ENCODE measurements around the gene TTLL12. TPM values are rescaled to one million over a fixed set of nuclear protein-coding genes. Genes with fewer than 3 reads are reported as not detected.

Gene TTLL12
- total and polyA plus RNA-seq, 2 experiments from 2014 or later: 46.7 to 147 TPM

DNA sequence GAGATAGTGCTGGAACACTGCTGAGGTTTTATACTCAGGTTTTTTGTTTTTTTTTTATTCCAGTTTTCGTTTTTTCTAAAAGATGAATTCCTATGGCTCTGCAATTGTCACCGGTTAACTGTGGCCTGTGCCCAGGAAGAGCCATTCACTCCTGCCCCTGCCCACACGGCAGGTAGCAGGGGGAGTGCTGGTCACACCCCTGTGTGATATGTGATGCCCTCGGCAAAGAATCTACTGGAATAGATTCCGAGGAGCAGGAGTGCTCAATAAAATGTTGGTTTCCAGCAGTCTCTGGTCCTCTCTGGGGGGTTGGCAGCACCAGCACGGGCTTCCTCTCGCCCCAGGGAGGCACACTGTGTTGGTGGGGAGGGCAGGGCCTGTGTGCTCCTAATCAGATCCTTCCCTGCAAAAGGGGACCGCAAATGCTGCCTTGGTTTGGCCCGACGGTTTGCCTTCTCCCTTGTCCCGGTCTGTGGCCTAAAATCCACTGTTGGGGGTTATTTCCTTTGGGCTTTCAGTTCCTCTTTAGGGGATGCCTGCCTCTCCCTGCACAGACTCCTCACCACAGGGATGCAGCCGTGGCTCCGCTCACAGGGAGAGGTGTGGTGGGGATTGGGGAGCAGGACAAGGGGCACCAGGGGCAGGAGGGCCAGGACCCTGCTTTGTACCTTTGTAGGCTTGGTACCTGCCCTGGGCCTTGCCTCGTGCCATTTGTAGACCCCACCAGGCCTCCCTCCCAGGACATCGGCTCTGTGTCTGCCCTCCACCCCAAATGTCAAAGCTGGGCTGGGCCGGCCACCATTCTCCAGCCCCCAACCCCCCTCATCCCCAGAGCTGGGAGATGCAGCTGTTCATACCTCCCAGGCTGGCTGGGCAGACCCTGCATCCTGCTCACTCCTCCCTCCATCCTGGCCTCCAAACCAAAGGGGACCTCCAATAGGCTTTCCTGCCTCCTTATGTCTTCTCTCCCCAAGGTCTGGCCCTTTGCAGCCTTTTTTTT, 57.2 kb downstream of the TTLL12 start:
- no peak overlapping the region for H3K4me3 ChIP-seq
- H3K27me3 Mint-ChIP-seq (ENCODE audit: insufficient read depth, low read depth, poor library complexity): peaks cover 3% of the 10 kb centered on the region
- H3K27me3 ChIP-seq (ENCODE audit: insufficient read depth): no peaks in the 10 kb centered on the region
- H3K4me3 Mint-ChIP-seq: no peak overlapping the region
- no peaks in the 10 kb centered on the region; the same call in 1 of the 2 replicates for H3F3A ChIP-seq (replicated peaks; ENCODE audit: low read depth)
- H3K9me2 ChIP-seq (ENCODE audit: insufficient read depth): no peaks in the 10 kb centered on the region
- no peak overlapping the region for H2AFZ ChIP-seq
- 0 out of 2 replicates have a peak, but pooled peaks cover 10% of the 10 kb centered on the region for H4K20me1 ChIP-seq (replicated peaks; ENCODE audit: insufficient read depth)
- DNase-seq (ENCODE audit: low spot score) (no peak), ATAC-seq (no peak; the same call in 2 of the 3 replicates)
- H3K36me3 ChIP-seq (ENCODE audit: insufficient read depth): no peaks in the 10 kb centered on the region; the same call in 1 of the 2 replicates
- H3K79me2 ChIP-seq (replicated peaks; ENCODE audit: insufficient read depth): no peaks in the 10 kb centered on the region
- H3K27ac Mint-ChIP-seq: no peak overlapping the region
- peak overlapping the region; percentile 49; the same call in 1 of the 2 replicates for H3K4me2 ChIP-seq
- H3K9me3 Mint-ChIP-seq: no peaks in the 10 kb centered on the region
- peaks cover 8% of the 10 kb centered on the region; the same call in 2 of the 3 replicates for H3K4me1 Mint-ChIP-seq
- H3K27ac ChIP-seq (ENCODE audit: low read depth): no peak overlapping the region
- no peaks in the 10 kb centered on the region; the same call in 1 of the 2 replicates for H3K4me1 ChIP-seq (ENCODE audit: insufficient read depth)
- H3K36me3 Mint-ChIP-seq (ENCODE audit: low read depth): peaks cover 18% of the 10 kb centered on the region; the same call in 2 of the 3 replicates
- no peak for TF ChIP-seq NANOG (IDR thresholded peaks at IDR 0.05; ENCODE audit: borderline replicate concordance)
- TF ChIP-seq, protein P1, sequence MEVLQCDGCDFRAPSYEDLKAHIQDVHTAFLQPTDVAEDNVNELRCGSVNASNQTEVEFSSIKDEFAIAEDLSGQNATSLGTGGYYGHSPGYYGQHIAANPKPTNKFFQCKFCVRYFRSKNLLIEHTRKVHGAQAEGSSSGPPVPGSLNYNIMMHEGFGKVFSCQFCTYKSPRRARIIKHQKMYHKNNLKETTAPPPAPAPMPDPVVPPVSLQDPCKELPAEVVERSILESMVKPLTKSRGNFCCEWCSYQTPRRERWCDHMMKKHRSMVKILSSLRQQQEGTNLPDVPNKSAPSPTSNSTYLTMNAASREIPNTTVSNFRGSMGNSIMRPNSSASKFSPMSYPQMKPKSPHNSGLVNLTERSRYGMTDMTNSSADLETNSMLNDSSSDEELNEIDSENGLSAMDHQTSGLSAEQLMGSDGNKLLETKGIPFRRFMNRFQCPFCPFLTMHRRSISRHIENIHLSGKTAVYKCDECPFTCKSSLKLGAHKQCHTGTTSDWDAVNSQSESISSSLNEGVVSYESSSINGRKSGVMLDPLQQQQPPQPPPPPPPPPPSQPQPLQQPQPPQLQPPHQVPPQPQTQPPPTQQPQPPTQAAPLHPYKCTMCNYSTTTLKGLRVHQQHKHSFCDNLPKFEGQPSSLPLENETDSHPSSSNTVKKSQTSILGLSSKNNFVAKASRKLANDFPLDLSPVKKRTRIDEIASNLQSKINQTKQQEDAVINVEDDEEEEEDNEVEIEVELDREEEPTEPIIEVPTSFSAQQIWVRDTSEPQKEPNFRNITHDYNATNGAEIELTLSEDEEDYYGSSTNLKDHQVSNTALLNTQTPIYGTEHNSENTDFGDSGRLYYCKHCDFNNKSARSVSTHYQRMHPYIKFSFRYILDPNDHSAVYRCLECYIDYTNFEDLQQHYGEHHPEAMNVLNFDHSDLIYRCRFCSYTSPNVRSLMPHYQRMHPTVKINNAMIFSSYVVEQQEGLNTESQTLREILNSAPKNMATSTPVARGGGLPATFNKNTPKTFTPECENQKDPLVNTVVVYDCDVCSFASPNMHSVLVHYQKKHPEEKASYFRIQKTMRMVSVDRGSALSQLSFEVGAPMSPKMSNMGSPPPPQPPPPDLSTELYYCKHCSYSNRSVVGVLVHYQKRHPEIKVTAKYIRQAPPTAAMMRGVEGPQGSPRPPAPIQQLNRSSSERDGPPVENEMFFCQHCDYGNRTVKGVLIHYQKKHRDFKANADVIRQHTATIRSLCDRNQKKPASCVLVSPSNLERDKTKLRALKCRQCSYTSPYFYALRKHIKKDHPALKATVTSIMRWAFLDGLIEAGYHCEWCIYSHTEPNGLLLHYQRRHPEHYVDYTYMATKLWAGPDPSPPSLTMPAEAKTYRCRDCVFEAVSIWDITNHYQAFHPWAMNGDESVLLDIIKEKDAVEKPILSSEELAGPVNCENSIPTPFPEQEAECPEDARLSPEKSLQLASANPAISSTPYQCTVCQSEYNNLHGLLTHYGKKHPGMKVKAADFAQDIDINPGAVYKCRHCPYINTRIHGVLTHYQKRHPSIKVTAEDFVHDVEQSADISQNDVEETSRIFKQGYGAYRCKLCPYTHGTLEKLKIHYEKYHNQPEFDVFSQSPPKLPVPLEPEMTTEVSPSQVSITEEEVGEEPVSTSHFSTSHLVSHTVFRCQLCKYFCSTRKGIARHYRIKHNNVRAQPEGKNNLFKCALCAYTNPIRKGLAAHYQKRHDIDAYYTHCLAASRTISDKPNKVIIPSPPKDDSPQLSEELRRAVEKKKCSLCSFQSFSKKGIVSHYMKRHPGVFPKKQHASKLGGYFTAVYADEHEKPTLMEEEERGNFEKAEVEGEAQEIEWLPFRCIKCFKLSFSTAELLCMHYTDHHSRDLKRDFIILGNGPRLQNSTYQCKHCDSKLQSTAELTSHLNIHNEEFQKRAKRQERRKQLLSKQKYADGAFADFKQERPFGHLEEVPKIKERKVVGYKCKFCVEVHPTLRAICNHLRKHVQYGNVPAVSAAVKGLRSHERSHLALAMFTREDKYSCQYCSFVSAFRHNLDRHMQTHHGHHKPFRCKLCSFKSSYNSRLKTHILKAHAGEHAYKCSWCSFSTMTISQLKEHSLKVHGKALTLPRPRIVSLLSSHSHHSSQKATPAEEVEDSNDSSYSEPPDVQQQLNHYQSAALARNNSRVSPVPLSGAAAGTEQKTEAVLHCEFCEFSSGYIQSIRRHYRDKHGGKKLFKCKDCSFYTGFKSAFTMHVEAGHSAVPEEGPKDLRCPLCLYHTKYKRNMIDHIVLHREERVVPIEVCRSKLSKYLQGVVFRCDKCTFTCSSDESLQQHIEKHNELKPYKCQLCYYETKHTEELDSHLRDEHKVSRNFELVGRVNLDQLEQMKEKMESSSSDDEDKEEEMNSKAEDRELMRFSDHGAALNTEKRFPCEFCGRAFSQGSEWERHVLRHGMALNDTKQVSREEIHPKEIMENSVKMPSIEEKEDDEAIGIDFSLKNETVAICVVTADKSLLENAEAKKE (CRISPR knock-in tag; IDR thresholded peaks at IDR 0.05): no peak
- TF ChIP-seq, protein P2, sequence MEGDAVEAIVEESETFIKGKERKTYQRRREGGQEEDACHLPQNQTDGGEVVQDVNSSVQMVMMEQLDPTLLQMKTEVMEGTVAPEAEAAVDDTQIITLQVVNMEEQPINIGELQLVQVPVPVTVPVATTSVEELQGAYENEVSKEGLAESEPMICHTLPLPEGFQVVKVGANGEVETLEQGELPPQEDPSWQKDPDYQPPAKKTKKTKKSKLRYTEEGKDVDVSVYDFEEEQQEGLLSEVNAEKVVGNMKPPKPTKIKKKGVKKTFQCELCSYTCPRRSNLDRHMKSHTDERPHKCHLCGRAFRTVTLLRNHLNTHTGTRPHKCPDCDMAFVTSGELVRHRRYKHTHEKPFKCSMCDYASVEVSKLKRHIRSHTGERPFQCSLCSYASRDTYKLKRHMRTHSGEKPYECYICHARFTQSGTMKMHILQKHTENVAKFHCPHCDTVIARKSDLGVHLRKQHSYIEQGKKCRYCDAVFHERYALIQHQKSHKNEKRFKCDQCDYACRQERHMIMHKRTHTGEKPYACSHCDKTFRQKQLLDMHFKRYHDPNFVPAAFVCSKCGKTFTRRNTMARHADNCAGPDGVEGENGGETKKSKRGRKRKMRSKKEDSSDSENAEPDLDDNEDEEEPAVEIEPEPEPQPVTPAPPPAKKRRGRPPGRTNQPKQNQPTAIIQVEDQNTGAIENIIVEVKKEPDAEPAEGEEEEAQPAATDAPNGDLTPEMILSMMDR (conservative IDR thresholded peaks at IDR 0.05; ENCODE audit: low read depth in 2 of 2): no peak
- TF ChIP-seq CREB1 (CRISPR knock-in tag; IDR thresholded peaks at IDR 0.05; ENCODE audit: low read depth): no peak
- no peak for TF ChIP-seq POLR2AphosphoS5 (IDR thresholded peaks at IDR 0.05; ENCODE audit: low read depth)
- no peak for TF ChIP-seq ZNF114 (CRISPR knock-in tag; IDR thresholded peaks at IDR 0.05)
- no peak for TF ChIP-seq ZNF331 (CRISPR knock-in tag; IDR thresholded peaks at IDR 0.05; ENCODE audit: low read depth)
- TF ChIP-seq EZH2phosphoT487 (IDR thresholded peaks at IDR 0.05; ENCODE audit: unreplicated experiment): no peak
- TF ChIP-seq, protein P3, sequence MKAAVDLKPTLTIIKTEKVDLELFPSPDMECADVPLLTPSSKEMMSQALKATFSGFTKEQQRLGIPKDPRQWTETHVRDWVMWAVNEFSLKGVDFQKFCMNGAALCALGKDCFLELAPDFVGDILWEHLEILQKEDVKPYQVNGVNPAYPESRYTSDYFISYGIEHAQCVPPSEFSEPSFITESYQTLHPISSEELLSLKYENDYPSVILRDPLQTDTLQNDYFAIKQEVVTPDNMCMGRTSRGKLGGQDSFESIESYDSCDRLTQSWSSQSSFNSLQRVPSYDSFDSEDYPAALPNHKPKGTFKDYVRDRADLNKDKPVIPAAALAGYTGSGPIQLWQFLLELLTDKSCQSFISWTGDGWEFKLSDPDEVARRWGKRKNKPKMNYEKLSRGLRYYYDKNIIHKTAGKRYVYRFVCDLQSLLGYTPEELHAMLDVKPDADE (IDR thresholded peaks at IDR 0.05): no peak
- TF ChIP-seq JUNB (IDR thresholded peaks at IDR 0.05; ENCODE audit: unreplicated experiment): no peak
- TF ChIP-seq, protein P4, sequence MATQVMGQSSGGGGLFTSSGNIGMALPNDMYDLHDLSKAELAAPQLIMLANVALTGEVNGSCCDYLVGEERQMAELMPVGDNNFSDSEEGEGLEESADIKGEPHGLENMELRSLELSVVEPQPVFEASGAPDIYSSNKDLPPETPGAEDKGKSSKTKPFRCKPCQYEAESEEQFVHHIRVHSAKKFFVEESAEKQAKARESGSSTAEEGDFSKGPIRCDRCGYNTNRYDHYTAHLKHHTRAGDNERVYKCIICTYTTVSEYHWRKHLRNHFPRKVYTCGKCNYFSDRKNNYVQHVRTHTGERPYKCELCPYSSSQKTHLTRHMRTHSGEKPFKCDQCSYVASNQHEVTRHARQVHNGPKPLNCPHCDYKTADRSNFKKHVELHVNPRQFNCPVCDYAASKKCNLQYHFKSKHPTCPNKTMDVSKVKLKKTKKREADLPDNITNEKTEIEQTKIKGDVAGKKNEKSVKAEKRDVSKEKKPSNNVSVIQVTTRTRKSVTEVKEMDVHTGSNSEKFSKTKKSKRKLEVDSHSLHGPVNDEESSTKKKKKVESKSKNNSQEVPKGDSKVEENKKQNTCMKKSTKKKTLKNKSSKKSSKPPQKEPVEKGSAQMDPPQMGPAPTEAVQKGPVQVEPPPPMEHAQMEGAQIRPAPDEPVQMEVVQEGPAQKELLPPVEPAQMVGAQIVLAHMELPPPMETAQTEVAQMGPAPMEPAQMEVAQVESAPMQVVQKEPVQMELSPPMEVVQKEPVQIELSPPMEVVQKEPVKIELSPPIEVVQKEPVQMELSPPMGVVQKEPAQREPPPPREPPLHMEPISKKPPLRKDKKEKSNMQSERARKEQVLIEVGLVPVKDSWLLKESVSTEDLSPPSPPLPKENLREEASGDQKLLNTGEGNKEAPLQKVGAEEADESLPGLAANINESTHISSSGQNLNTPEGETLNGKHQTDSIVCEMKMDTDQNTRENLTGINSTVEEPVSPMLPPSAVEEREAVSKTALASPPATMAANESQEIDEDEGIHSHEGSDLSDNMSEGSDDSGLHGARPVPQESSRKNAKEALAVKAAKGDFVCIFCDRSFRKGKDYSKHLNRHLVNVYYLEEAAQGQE (IDR thresholded peaks at IDR 0.05; ENCODE audit: unreplicated experiment): no peak
- no peak for TF ChIP-seq EZH2 (IDR thresholded peaks at IDR 0.05; ENCODE audit: low read depth, unreplicated experiment)

Measured in GM23338 (cell line).